ENCODE data around the gene ATG10.
A peak's percentile ranks its signal among the peaks of the same experiment; 100 is the strongest.

The ATG10 gene

DNA sequence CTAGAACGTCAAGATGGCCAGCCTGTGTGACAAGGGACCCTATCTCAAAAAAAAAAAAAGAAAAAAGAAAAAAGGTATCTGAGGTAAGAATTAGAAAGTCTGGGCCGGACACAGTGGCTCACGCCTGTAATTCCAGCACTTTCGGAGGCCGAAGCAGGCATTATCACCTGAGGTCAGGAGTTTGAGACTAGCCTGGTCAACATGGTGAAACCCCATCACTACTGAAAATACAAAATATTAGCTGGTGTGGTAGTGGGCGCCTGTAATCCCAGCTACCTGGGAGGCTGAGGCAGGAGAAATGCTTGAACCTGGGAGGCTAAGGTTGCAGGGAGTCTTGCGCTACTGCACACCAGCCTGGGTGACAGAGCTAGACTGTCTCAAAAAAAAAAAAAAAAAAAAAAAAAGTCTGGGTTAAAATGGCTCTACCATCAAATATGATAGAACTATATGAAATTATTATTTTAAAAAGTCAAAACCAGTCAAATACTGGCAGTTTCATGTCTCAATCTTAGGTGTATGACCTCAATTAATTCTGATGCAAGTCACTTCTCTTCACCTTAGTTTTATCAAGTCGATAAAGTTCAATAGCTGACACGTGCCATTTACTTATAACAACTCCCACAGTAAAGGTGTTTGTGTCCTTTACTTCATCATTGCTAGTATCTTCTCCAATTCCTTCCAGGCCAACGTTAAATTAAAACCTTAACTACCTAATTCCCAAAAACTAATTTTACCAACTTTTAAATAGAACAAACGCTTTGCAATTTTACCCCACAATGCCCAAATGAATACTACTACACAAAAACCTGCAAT is 305.2 kb downstream of the ATG10 start:
- DNase-seq (ENCODE audit: low read depth): no peak

DNA sequence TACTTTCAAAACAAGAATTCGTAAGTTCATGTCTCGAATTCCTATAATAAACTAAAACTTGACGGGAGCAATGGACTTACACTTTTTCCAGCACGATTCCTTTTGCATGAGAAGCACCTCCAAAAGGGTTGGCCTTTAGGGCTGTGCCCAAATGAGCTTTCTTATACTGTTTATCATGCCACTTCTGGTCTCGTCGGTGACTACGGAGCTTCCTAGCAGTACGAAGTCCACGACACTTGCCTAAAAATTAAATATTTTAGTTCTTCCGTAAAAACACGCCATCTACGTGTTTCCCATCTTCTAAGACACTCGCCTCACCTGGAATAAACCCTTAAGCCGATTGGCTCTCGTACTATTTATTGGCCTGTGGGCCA is 305.8 kb downstream of the ATG10 start:
- no peak for DNase-seq (ENCODE audit: low read depth)

DNA sequence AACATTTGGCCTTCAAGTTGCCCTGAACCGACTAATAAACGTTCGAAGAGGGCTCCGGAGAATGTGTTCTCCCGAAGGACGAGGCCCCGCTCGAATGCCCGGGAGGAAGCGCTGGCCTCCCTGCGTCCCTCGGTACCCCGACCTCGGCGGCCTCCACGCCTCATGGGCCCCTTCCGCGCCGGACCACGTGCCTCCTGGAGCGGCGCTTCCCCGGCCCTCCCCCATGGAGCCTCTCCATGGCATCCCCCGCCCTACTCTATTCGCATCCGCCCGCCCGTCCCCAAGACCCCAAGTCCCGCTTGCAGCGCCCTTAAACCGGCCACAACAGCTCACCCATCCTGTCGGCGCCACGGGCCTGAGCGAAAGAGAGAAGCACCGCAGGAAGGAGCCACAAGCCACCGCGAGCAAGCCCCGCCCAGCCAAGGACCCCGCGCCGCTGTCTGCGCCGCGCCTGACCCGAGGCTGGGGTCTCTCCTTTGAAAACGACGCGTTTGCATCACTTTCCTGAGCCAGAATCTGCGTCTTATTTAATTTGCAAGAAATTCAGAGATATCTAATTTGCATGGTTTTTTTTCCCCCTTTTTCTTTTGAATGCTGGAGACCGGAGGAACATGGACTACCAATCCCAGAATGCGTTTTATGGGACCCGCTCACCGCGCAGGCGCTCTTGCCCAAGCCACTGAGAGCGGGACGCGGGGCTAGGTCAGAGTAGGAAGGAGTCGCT is 306.3 kb downstream of the ATG10 start, which contains the start of gene RPS23:
TSS of gene RPS23 (minus strand) at position 368 of the 724 bp plus-strand sequence. CDS start at position 337, 31 bp downstream.
- peak; percentile 61 for DNase-seq (ENCODE audit: low read depth)

DNA sequence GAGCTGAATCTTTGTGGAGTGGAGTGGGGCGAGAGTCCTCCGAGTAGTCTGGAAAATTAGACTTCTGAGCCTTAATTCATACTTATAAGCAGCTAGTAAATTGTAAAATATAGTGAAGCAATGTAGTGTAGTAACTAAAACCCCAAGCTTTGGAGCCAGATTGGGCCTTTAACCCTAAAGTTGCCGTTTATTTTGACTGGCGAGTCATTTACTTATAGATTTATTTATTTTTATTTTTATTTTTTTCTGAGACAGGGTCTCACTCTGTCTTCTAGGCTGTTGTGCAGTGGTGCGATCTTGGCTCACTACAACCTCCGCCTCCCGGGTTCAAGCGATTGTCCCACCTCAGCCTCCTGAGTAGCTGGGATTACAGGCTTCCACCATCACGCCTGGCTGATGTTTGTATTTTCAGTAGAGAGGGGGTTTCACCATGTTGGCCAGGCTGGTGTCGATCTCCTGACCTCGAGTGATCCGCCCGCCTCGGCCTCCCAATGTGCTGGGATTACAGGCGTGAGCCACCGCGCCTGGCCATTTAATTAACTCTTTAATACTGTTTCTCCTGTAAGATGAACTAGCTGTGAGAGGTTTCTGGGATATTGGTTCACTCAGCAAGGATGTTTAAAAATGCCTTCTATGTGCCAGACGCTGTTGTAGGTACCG is 307.0 kb downstream of the ATG10 start:
- no peak for DNase-seq (ENCODE audit: low read depth)

DNA sequence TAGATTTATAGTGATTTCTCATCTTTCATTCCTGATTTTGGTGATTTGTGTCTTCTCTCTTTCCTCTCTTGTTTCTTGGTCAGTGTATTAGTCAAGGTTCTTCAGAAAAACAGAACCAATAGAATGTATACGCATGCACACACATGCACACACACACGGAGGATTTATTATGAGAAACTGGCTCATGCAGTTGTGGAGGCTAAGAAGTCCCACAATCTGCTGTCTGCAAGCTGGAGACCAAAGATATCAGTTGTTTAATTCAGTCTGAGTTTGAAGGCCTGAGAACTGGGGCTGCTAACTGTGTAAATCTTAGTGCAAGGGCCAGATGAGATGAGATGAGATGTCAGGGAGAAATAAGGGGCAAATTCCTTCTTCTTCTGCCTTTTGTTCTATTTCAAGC is 312.1 kb downstream of the ATG10 start:
- DNase-seq (ENCODE audit: low read depth): no peak

DNA sequence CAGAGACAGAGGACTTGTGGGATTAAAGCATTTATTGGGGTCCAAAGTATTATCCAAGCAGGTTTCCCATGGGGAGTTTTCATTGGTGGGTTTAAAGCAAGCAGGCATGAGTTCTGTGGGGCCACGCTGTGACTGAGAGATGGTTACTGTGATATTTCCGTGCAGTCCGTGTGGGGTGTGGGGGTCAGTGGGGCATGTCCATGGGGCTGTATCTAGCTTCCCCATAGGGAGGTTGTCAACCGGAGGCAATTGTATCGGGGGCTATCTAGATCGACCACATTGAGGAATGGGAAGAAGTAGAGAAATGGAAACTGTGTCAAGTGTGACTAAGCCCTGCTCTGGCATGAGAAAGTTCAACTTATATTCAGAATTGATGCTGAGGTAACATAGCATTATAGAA is 313.4 kb downstream of the ATG10 start:
- DNase-seq (ENCODE audit: low read depth): no peak

DNA sequence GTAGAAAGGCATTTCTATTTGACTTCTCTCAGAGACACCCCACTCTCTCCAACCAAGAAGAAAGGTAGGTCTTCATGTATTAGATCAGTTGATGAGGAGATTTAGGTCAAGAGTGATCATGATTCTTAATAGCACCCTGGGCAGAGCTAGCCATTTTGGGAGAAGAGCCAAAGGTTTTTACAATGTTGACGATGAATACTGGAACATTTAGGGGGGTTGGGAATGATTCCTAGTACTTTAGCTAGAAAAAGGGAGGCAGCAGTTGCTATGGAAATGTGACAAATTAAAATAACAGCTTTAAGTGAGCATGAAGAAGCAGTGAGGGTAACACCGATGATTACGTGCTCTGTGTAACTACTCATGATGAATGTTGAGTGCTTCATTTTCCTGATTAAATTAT is 315.8 kb downstream of the ATG10 start:
- no peak for DNase-seq (ENCODE audit: low read depth)

DNA sequence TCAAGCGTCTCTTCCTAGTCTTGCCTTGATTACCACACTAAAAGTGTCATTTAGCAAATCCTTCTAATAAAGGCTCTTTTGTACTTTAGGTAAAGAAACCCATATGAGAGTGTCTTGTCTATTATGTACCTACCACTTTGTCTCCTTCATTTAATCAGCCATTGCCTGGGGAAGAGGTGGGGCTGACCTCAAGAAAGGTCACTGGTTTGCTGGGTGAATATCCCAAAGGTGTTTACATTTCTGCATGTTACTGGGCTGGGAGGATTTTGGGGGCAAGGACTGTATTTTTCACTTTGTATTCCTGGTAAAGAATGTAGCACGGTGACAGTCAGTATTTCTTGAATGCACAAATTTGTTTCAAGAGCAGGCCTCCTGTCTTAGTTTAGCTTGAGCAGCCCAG is 318.2 kb downstream of the ATG10 start:
- DNase-seq (ENCODE audit: low read depth): no peak

DNA sequence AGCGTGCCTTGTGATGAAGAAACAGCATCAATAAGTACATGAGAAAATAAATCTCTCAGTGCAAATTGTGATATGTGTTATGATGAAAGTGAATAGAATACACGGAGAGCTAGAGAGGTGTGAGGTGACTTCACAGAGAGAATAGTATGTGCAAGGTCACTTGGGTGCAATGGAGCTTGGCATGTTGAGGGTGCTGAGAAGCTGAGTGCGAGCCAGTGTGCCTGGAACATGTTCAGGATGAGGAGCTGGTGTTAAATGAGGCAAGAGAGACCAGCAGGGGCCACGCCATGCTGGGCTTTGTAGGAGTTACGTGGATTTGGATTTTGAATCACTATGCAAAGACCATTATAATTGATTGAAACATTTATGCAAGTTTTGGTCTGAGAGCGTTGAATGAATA is 319.1 kb downstream of the ATG10 start:
- no peak for DNase-seq (ENCODE audit: low read depth)

DNA sequence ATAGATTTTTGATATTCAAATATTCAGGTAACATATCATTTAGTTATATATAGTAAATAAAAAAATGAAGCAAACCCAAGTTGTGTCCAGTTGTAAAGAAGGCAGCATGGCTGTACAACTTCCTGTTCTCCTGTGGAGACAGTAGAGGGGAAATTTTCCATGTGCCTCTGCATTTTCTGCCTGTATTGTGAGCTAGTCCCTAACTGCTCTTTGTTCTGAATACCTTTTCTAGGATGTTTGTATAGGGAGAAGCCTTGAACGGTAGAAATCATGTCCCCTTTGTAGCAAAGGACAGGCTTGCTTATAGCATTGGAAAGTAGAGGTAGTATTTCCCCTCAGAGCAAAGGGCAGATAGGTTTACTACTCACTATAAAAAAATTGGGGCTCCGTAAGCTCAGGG is 319.6 kb downstream of the ATG10 start:
- no peak for DNase-seq (ENCODE audit: low read depth)

DNA sequence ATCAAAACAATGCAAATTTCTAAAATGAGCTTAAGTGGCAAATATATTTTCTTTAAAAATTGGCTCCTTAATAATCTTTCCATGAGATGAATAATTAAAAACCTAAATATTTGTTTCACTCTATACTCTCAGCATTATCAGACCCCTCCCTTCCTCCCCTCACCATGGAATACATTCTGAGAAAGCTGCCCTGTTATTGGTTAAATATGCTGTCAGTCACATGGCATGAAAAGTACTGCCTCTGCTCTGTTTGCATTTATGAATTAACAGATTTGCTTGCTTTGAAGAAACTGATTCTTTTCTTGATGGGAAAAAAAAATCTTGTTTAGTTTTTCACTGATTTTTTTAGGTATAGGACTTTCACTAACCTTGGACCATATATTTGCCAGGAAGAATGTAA is 323.3 kb downstream of the ATG10 start:
- DNase-seq (ENCODE audit: low read depth): no peak

DNA sequence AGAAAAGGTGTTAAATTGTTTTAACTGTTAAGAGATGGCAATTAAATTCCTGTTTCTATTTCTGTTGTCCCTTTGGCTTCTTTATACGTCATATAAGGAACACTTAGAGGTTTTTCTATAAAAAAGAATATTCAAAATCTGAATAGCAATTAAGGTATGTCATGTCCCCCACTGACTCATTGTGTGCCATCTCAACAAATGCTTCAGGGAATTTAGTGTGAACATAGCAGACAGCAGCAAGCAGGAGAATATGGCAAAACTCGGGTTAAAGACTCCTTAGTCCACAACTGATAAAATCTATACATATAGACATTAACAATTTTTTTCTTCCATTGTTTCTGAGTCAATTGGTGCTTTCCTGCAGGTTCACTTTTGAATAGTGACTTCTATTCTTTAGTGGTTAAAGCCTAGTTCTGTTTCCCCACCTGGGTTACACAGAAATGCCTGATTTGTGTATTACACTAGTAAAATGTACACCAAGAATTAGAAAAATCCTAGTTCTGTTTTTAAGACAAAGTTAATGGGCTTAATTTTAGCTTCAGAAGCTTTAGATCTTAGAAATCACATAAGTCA is 324.2 kb downstream of the ATG10 start:
- no peak for DNase-seq (ENCODE audit: low read depth)

DNA sequence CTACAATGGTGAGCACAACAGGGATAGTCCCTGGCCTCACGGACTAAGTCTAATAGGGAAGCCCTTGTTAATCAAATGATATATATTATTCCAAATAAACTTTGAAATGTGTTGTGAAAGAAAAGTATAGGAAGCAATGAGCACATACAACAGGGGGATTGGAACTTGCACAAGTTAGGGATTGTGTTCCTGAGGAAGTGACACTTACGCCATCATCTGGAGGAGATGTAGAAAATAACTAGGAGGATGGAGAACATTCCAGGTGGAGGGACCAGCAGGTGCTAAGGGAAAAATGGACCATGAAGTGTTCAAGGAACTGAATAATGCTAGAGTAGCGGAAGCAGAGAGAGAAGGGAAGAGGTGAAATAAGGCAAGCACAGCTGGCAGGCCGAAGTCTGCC is 325.1 kb downstream of the ATG10 start:
- DNase-seq (ENCODE audit: low read depth): no peak

DNA sequence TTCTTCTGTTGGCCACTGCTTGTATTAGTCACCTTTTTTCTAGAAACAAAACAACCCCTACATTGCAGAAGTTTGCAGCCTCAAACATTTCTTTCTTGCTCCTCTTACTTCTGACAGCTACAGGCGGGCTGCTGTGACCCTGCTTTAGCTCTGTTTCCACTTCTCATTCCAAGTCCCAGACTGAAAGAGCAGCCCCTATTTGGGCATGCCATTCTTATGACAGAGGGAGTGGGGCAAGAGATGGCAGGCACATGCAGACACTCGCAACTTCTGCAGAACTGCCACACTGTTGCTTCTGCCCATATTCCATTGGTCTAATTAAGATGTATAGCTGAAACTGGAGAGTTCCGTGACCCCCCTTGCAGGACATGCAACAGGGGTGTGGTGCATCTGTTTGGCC is 325.9 kb downstream of the ATG10 start:
- DNase-seq (ENCODE audit: low read depth): no peak

DNA sequence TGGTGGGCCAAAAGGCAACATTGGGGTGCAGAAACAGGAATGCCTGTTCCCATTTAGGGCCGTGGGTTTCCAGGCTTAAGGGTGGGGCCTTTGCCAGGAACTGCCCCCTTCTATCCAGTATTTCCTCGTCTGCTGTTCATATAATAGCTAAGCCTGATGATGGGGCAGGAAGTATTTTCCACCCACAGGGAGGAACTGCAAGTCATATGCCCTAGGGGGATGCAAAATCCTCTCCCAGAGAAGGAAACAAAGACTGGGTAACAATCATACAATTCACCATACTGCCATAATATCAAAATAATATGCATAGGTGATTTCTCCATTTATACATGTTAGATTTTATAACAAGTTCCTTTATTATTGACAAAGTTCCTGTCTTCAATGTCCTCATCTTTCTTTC is 326.8 kb downstream of the ATG10 start:
- DNase-seq (ENCODE audit: low read depth): no peak

DNA sequence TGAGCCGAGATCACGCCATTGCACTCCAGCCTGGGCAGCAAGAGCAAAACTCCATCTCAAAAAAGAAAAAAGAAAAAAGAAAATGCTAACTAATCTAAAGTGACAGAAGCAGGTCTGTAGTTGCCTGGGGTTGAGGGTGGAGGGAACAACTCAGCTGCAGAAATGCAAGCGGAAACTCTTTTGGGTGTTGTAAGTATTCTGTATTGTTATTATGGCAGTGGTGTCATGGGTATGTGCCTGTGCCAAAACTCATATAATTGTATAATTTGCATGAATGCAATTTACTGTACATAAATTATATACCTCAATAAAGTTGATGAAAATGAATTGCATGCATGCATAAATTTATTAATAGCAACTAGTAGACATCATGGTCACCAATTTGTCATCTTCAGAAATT is 329.4 kb downstream of the ATG10 start:
- DNase-seq (ENCODE audit: low read depth): no peak

Data from non-pigmented ciliary epithelial cell (primary cell).